H9 (cell line): ENCODE results near the gene TRPM3. TPM values are rescaled to one million over a fixed set of nuclear protein-coding genes. Genes with fewer than 3 reads are reported as not detected.

Experiments used
- DNase-seq: peaks from one replicate; pipeline ENCODE4 v3.0.0-alpha.2; 2017
- H2AFZ ChIP-seq: one replicate; pipeline ENCODE4 v1.6.1; 2013; ENCODE audit warnings: mild to moderate bottlenecking, low read length, control low read depth, moderate library complexity
- H2AK5ac ChIP-seq: 2 replicates; pipeline ENCODE4 v1.6.1; 2013; ENCODE audit warnings: low read length, control low read depth, mixed read lengths; ENCODE audit not compliant: insufficient read length
- H2BK120ac ChIP-seq: one replicate; pipeline ENCODE4 v1.6.1; 2013; ENCODE audit warnings: low read depth, mild to moderate bottlenecking, low read length, control low read depth, inconsistent platforms; ENCODE audit not compliant: poor library complexity, severe bottlenecking
- H2BK12ac ChIP-seq: 2 replicates; pipeline ENCODE4 v1.6.1; 2013; ENCODE audit warnings: low read length, control low read depth, mixed read lengths, low read depth; ENCODE audit not compliant: insufficient read length
- H2BK15ac ChIP-seq: 2 replicates; pipeline ENCODE4 v1.6.1; 2013; ENCODE audit warnings: low read depth, low read length, control low read depth
- H2BK20ac ChIP-seq: one replicate; pipeline ENCODE4 v1.6.1; 2013; ENCODE audit warnings: low read depth, mild to moderate bottlenecking, low read length, control low read depth, inconsistent platforms; ENCODE audit not compliant: poor library complexity, severe bottlenecking
- H2BK5ac ChIP-seq: 2 replicates; pipeline ENCODE4 v1.6.1; 2013; ENCODE audit warnings: low read length, control low read depth, mixed read lengths; ENCODE audit not compliant: insufficient read length
- H3K14ac ChIP-seq: 2 replicates; pipeline ENCODE4 v1.6.1; 2013; ENCODE audit warnings: low read length, control low read depth; ENCODE audit not compliant: insufficient read depth
- H3K18ac ChIP-seq: 2 replicates; pipeline ENCODE4 v1.6.1; 2013; ENCODE audit warnings: low read depth, mild to moderate bottlenecking, mixed read lengths, low read length, control low read depth; ENCODE audit not compliant: insufficient read length
- H3K23ac ChIP-seq: 2 replicates; pipeline ENCODE4 v1.6.1; 2013; ENCODE audit warnings: low read length, control low read depth, mixed read lengths, low read depth; ENCODE audit not compliant: insufficient read length
- H3K23me2 ChIP-seq: 2 replicates; pipeline ENCODE4 v1.6.1; 2013; ENCODE audit warnings: low read depth, mild to moderate bottlenecking, mixed read lengths, low read length, control low read depth; ENCODE audit not compliant: insufficient read length, poor library complexity, severe bottlenecking
- H3K27ac ChIP-seq: 2 replicates; pipeline ENCODE4 v1.5.1; 2013; ENCODE audit warnings: low read length, control low read depth, mixed read lengths, low read depth; ENCODE audit not compliant: insufficient read length
- H3K27me3 ChIP-seq: 2 replicates; pipeline ENCODE4 v1.6.1; 2013; ENCODE audit warnings: low read length, control low read depth, inconsistent platforms; ENCODE audit not compliant: insufficient read depth
- H3K4ac ChIP-seq: 2 replicates; pipeline ENCODE4 v1.6.1; 2013; ENCODE audit warnings: low read depth, mild to moderate bottlenecking, control low read depth, inconsistent platforms, low read length, moderate library complexity
- H3K4me1 ChIP-seq: 2 replicates; pipeline ENCODE4 v1.6.1; 2013; ENCODE audit warnings: low read length, control low read depth, inconsistent platforms; ENCODE audit not compliant: insufficient read depth
- H3K4me2 ChIP-seq: 2 replicates; pipeline ENCODE4 v1.6.1; 2013; ENCODE audit warnings: low read length, control low read depth, mixed read lengths; ENCODE audit not compliant: insufficient read length, insufficient read depth
- H3K56ac ChIP-seq: 2 replicates; pipeline ENCODE4 v1.6.1; 2013; ENCODE audit warnings: low read depth, mild to moderate bottlenecking, mixed read lengths, low read length, control low read depth; ENCODE audit not compliant: insufficient read length
- H3K79me1 ChIP-seq: 2 replicates; pipeline ENCODE4 v1.6.1; 2013; ENCODE audit warnings: low read depth, mild to moderate bottlenecking, moderate library complexity, low read length, control low read depth, inconsistent platforms; ENCODE audit not compliant: insufficient read depth, poor library complexity, severe bottlenecking
- H3K79me2 ChIP-seq: 2 replicates; pipeline ENCODE4 v1.6.1; 2013; ENCODE audit warnings: low read length, control low read depth, inconsistent platforms; ENCODE audit not compliant: insufficient read depth
- H3K9ac ChIP-seq: 2 replicates; pipeline ENCODE4 v1.6.1; 2013; ENCODE audit warnings: low read length, control low read depth, mixed read lengths; ENCODE audit not compliant: insufficient read length; ENCODE audit errors: extremely low read depth
- H3K9me3 ChIP-seq: one replicate; pipeline ENCODE4 v1.6.1; 2013; ENCODE audit warnings: low read depth, low read length, inconsistent platforms; ENCODE audit not compliant: control insufficient read depth
- H3T11ph ChIP-seq: one replicate; pipeline ENCODE4 v1.6.1; 2013; ENCODE audit warnings: mild to moderate bottlenecking, low read length, control low read depth, inconsistent platforms
- H4K20me1 ChIP-seq: one replicate; pipeline ENCODE4 v1.6.1; 2013; ENCODE audit not compliant: control insufficient read depth, insufficient read length, insufficient read depth
- H4K5ac ChIP-seq: 2 replicates; pipeline ENCODE4 v1.6.1; 2013; ENCODE audit warnings: low read depth, mild to moderate bottlenecking, mixed read lengths, low read length, control low read depth; ENCODE audit not compliant: insufficient read length
- H4K8ac ChIP-seq: replicated peaks from 2 replicates; pipeline ENCODE4 v1.6.1; 2013; ENCODE audit warnings: low read length, control low read depth, mixed read lengths, low read depth; ENCODE audit not compliant: insufficient read length
- H4K91ac ChIP-seq: 2 replicates; pipeline ENCODE4 v1.6.1; 2013; ENCODE audit warnings: low read depth, mild to moderate bottlenecking, moderate library complexity, mixed read lengths, low read length, control low read depth; ENCODE audit not compliant: insufficient read length
- H3K27ac Mint-ChIP-seq, 3 experiments: 2 replicates in 2 of 3; 3 replicates in 1 of 3; pipeline ENCODE4 v1.8.0; 2020 to 2021; ENCODE audit warnings: mixed read lengths in 3 of 3, mild to moderate bottlenecking in 1 of 3, moderate library complexity in 1 of 3
- H3K27me3 Mint-ChIP-seq: 2 replicates; pipeline ENCODE4 v1.8.0; 2021; ENCODE audit warnings: low read depth, mild to moderate bottlenecking, moderate library complexity, mixed read lengths
- H3K36me3 Mint-ChIP-seq, 3 experiments: 2 replicates in 2 of 3; 3 replicates in 1 of 3; pipeline ENCODE4 v1.8.0; 2020 to 2021; ENCODE audit warnings: low read depth in 3 of 3, mixed read lengths in 3 of 3; ENCODE audit not compliant: insufficient read depth in 1 of 3
- H3K4me1 Mint-ChIP-seq, 2 experiments: 2 replicates each; pipeline ENCODE4 v1.8.0; 2020; ENCODE audit warnings: mixed read lengths in 2 of 2
- H3K4me3 Mint-ChIP-seq, 2 experiments: 2 replicates in 1 of 2; 3 replicates in 1 of 2; pipeline ENCODE4 v1.8.0; 2020 to 2021; ENCODE audit warnings: mild to moderate bottlenecking in 2 of 2, mixed read lengths in 2 of 2, moderate library complexity in 1 of 2
- H3K9me3 Mint-ChIP-seq, 2 experiments: 2 replicates in 1 of 2; 3 replicates in 1 of 2; pipeline ENCODE4 v1.8.0; 2020; ENCODE audit warnings: mild to moderate bottlenecking in 2 of 2, mixed read lengths in 2 of 2, moderate library complexity in 1 of 2
- WGBS: extraction: QIAGEN DNeasy Blood & Tissue Kit; methylation state at CpG from one replicate; pipeline ENCODE4 v1.1.7; 2013; ENCODE audit warnings: missing lambda C conversion rate, low lambda C conversion rate, mixed read lengths; ENCODE audit not compliant: insufficient read length; ENCODE audit errors: extremely low coverage; 5-methylcytosine and 5-hydroxymethylcytosine counted together
- total RNA-seq: library from RNA; stranded (reverse); gene quantifications from 2 replicates; pipeline ENCODE4 v1.2.1, GENCODE V29; 2021
- TF ChIP-seq, protein P1 (sequence below): fragments of 200-600 bp; sonication (generic); conservative IDR thresholded peaks from 3 replicates; pipeline ENCODE4 v1.8.0; 2021; ENCODE audit warnings: antibody characterized with exemption, mild to moderate bottlenecking

Gene TRPM3
- total RNA-seq, 1 experiment from 2014 or later = 10.3 TPM

DNA sequence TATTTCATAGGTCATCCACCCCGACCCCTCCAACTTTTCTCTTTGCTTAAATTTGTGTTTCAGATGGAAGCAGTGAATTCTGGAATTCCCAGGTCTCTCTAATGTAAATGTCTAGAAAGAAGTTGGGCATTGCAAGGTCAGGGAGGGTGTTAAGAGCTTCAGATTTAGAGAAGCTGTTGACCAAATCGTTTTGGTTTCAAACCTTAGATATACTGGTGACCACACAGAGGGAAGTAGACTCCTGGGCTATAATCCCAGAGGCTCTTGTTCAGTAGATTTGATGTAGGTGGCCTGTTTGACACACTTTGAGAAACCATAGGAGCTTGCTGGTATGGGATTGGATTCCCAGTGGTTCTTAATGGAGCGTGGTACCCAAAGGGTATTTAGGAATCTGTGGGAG lies 569.6 kb downstream of the TRPM3 start:
- no peak overlapping the region for H2BK120ac ChIP-seq
- no peaks in the 10 kb centered on the region; a peak in 1 of 7 replicates for H3K36me3 Mint-ChIP-seq
- no peaks in the 10 kb centered on the region for H3K79me1 ChIP-seq
- no peak overlapping the region for H4K5ac ChIP-seq
- H3K23me2 ChIP-seq = no peaks in the 10 kb centered on the region
- no CpG with 5 or more reads among the region's 3 CpGs for WGBS
- no peak overlapping the region for H2AFZ ChIP-seq
- no peak overlapping the region for H3K27ac ChIP-seq
- no peak overlapping the region for H3K18ac ChIP-seq
- H3K4ac ChIP-seq = no peak overlapping the region
- peaks cover 38 to 39% of the 10 kb centered on the region in 2 experiments for H3K4me1 Mint-ChIP-seq
- peaks cover 1% of the 10 kb centered on the region; the same call in 1 of the 2 replicates for H3K27me3 Mint-ChIP-seq
- peaks cover 20% of the 10 kb centered on the region; the same call in 1 of the 2 replicates for H3K4me1 ChIP-seq
- H3T11ph ChIP-seq = no peak overlapping the region
- no peak overlapping the region for H3K9ac ChIP-seq
- no peak overlapping the region for H2BK20ac ChIP-seq
- no peak overlapping the region for H2BK12ac ChIP-seq
- H2BK5ac ChIP-seq = no peak overlapping the region
- H3K4me3 Mint-ChIP-seq = no peak overlapping the region
- no peak overlapping the region for H2AK5ac ChIP-seq
- H3K14ac ChIP-seq = no peak overlapping the region
- H3K4me2 ChIP-seq = no peak overlapping the region
- no peak overlapping the region for H2BK15ac ChIP-seq
- no peak overlapping the region for H3K56ac ChIP-seq
- H3K79me2 ChIP-seq = no peaks in the 10 kb centered on the region
- H3K9me3 ChIP-seq = no peaks in the 10 kb centered on the region
- H3K9me3 Mint-ChIP-seq = no peaks in the 10 kb centered on the region; a peak in 2 of 5 replicates
- TF ChIP-seq, protein P1, sequence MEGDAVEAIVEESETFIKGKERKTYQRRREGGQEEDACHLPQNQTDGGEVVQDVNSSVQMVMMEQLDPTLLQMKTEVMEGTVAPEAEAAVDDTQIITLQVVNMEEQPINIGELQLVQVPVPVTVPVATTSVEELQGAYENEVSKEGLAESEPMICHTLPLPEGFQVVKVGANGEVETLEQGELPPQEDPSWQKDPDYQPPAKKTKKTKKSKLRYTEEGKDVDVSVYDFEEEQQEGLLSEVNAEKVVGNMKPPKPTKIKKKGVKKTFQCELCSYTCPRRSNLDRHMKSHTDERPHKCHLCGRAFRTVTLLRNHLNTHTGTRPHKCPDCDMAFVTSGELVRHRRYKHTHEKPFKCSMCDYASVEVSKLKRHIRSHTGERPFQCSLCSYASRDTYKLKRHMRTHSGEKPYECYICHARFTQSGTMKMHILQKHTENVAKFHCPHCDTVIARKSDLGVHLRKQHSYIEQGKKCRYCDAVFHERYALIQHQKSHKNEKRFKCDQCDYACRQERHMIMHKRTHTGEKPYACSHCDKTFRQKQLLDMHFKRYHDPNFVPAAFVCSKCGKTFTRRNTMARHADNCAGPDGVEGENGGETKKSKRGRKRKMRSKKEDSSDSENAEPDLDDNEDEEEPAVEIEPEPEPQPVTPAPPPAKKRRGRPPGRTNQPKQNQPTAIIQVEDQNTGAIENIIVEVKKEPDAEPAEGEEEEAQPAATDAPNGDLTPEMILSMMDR = no peak
- H3K23ac ChIP-seq = no peak overlapping the region
- H3K27me3 ChIP-seq = no peaks in the 10 kb centered on the region
- no peak overlapping the region for H4K8ac ChIP-seq
- no peak for DNase-seq
- H3K27ac Mint-ChIP-seq = no peak overlapping the region
- H4K20me1 ChIP-seq = no peaks in the 10 kb centered on the region
- H4K91ac ChIP-seq = no peak overlapping the region
